Upper lobe of left lung (tissue), 6 donors: ENCODE data around the gene UACA. TPM values are rescaled to one million over a fixed set of nuclear protein-coding genes. Genes with fewer than 3 reads are reported as not detected.

Experiments used
- ATAC-seq, 2 donors: fragments of 200-7000 bp; cut with Tn5 transposase; one replicate each; pipeline ENCODE4 v1.9.1; 2022; ENCODE audit warnings: mild to moderate bottlenecking in 2 of 2, moderate library complexity in 2 of 2; ENCODE audit not compliant: low FRiP score in 2 of 2
- DNase-seq, 2 donors: peaks; one replicate each; pipeline ENCODE4 v3.0.0-alpha.2; 2019 to 2020
- H3K27ac ChIP-seq, 4 donors: fragments of 200-600 bp; sonication (generic); one replicate each; pipeline ENCODE4 v1.5.1; 2016 to 2019
- H3K27me3 ChIP-seq, 4 donors: fragments of 200-600 bp; sonication (generic); one replicate each; pipeline ENCODE4 v1.5.1; 2017 to 2019
- H3K36me3 ChIP-seq, 4 donors: fragments of 200-600 bp; sonication (generic); one replicate each; pipeline ENCODE4 v1.5.1; 2016 to 2019
- H3K4me1 ChIP-seq, 4 donors: fragments of 200-600 bp; sonication (generic); one replicate each; pipeline ENCODE4 v1.5.1; 2018 to 2019
- H3K4me3 ChIP-seq, 4 donors: fragments of 200-600 bp; sonication (generic); one replicate each; pipeline ENCODE4 v1.5.1; 2017 to 2019; ENCODE audit warnings: mild to moderate bottlenecking in 2 of 4, moderate library complexity in 1 of 4
- H3K9me3 ChIP-seq, 4 donors: fragments of 200-600 bp; sonication (generic); one replicate each; pipeline ENCODE4 v1.5.1; 2018 to 2019
- EP300 ChIP-seq, 4 donors: sonication (generic); formaldehyde crosslinking; IDR thresholded peaks; one replicate each; pipeline ENCODE4 v1.5.1; 2017; ENCODE audit warnings: antibody characterized with exemption in 4 of 4, control low read depth in 2 of 4
- POLR2A ChIP-seq, 4 donors: fragments of 450-650 bp; IDR thresholded peaks; one replicate each; pipeline ENCODE4 v1.5.1; 2016 to 2017; ENCODE audit warnings: antibody characterized with exemption in 4 of 4, mild to moderate bottlenecking in 2 of 4
- POLR2AphosphoS5 ChIP-seq, 2 donors: sonication (generic); formaldehyde crosslinking; IDR thresholded peaks; one replicate each; pipeline ENCODE4 v1.5.1; 2017; ENCODE audit warnings: antibody characterized with exemption in 2 of 2
- WGBS, 2 donors: methylation state at CpG; one replicate each; pipeline ENCODE4 v1.1.5; 2017 to 2018; 5-methylcytosine and 5-hydroxymethylcytosine counted together
- total RNA-seq, 6 donors: library from RNA; depleted of rRNA in 4 of 6; stranded (reverse); fragments of >200 nt in 4 of 6; gene quantifications; one replicate each; pipeline versions ENCODE4 v1.1.0 to v1.2.1, GENCODE V29; 2016 to 2021
- TF ChIP-seq, protein P1 (sequence below), 6 experiments: fragments of 450-650 bp in 4 of 6; fragments of 200-600 bp in 2 of 6; sonication (generic) in 2 of 6; IDR thresholded peaks; one replicate each; pipeline ENCODE4 v1.5.1; 2016 to 2019; ENCODE audit warnings: antibody characterized with exemption in 6 of 6
- donor health status: DM: no; HTN: no; CAD: no; lungs with moderate emphysema.
- donor health status: DM: no; HTN: yes; CAD: no; lungs with severe emphysema.

Gene UACA
- total RNA-seq, 6 donors from 2014 or later: 23.9 to 83.8 (median 39.0) TPM

DNA sequence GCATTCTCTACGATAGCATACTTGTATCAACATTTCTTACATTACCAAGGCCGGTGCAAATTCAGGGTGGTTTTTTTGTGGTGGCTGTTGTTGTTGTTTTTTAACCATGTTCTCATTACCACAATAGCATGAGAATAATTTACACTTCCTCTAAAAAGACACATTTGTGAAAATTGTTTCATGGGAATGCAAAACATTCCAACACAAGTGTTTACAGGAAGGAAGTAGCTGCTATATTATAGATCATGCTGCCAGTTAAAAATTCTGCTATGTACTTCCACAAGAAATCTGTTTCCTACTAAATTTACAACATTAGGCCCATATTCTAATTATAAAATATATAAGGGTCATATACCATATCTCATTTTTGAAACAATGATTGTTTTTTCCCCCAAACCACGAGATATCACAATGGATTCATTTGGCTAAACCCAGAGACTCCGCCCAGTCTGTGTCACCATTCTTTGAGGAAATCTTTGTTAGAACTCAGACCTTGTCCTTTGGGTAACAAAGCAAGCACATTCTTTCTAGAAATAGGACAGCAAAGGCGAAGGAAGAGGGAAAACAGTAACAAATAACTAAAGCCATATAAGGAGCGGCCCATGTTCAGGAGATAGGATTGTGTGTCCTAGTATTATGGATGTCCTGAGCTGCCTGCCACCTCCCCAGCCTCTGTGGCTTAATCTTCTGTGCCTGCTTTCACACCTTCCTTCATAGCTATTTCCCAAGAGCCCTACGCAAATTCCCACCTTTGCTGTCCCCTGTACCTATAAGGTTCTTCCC, 60.1 kb downstream of the UACA start:
- no peaks in the 10 kb centered on the region for H3K9me3 ChIP-seq
- 63 to 70% methylated on average over 7 of the region's 7 CpGs for WGBS, 2 donors
- DNase-seq (no peak), ATAC-seq (peak in 1 of 2 donors; percentile 57)
- no peak for TF ChIP-seq POLR2AphosphoS5 (IDR thresholded peaks at IDR 0.05)
- TF ChIP-seq, protein P1, sequence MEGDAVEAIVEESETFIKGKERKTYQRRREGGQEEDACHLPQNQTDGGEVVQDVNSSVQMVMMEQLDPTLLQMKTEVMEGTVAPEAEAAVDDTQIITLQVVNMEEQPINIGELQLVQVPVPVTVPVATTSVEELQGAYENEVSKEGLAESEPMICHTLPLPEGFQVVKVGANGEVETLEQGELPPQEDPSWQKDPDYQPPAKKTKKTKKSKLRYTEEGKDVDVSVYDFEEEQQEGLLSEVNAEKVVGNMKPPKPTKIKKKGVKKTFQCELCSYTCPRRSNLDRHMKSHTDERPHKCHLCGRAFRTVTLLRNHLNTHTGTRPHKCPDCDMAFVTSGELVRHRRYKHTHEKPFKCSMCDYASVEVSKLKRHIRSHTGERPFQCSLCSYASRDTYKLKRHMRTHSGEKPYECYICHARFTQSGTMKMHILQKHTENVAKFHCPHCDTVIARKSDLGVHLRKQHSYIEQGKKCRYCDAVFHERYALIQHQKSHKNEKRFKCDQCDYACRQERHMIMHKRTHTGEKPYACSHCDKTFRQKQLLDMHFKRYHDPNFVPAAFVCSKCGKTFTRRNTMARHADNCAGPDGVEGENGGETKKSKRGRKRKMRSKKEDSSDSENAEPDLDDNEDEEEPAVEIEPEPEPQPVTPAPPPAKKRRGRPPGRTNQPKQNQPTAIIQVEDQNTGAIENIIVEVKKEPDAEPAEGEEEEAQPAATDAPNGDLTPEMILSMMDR (IDR thresholded peaks at IDR 0.05): no peak
- TF ChIP-seq POLR2A (IDR thresholded peaks at IDR 0.05): no peak
- no peak for TF ChIP-seq EP300 (IDR thresholded peaks at IDR 0.05)
- no peaks in the 10 kb centered on the region for H3K27me3 ChIP-seq
- no peaks in the 10 kb centered on the region for H3K36me3 ChIP-seq
- H3K27ac ChIP-seq: peak overlapping the region; percentile 29 to 71 (median 60)
- peaks cover 11 to 24% (median 15%) of the 10 kb centered on the region in 4 donors for H3K4me1 ChIP-seq
- H3K4me3 ChIP-seq: no peak overlapping the region

GRCh38 chr15:70702584-70702983, 60.8 kb downstream of the UACA start:
- peaks cover 11 to 31% (median 18%) of the 10 kb centered on the region in 4 donors for H3K4me1 ChIP-seq

GRCh38 chr15:70701891-70702568, 61.3 kb downstream of the UACA start:
- peak overlapping the region in 2 of 4 donors; percentile 22 to 26 for H3K4me3 ChIP-seq
- 51 to 62% methylated on average over 9 of the region's 9 CpGs for WGBS, 2 donors
- no peaks in the 10 kb centered on the region for H3K9me3 ChIP-seq
- H3K4me1 ChIP-seq: peaks cover 11 to 35% (median 18%) of the 10 kb centered on the region in 4 donors
- TF ChIP-seq, protein P1 (IDR thresholded peaks at IDR 0.05): no peak
- TF ChIP-seq EP300 (IDR thresholded peaks at IDR 0.05): no peak
- TF ChIP-seq POLR2AphosphoS5 (IDR thresholded peaks at IDR 0.05): no peak
- TF ChIP-seq POLR2A (IDR thresholded peaks at IDR 0.05): no peak
- ATAC-seq (peak in 1 of 2 donors; percentile 55), DNase-seq (no peak)
- peak overlapping the region; percentile 3 to 71 (median 40) for H3K27ac ChIP-seq
- no peaks in the 10 kb centered on the region for H3K27me3 ChIP-seq
- H3K36me3 ChIP-seq: no peaks in the 10 kb centered on the region

More at GRCh38 chr15:70702584-70702983, 60.8 kb downstream of the UACA start:
- H3K27me3 ChIP-seq: no peaks in the 10 kb centered on the region
- no peaks in the 10 kb centered on the region for H3K9me3 ChIP-seq
- H3K36me3 ChIP-seq: no peaks in the 10 kb centered on the region
- H3K27ac ChIP-seq: peak overlapping the region; percentile 3 to 71 (median 40)
- 64 to 66% methylated on average over 2 of the region's 2 CpGs for WGBS, 2 donors
- no peak for DNase-seq
- TF ChIP-seq, protein P1 (IDR thresholded peaks at IDR 0.05): no peak
- TF ChIP-seq POLR2A (IDR thresholded peaks at IDR 0.05) (no peak), EP300 (IDR thresholded peaks at IDR 0.05) (no peak), POLR2AphosphoS5 (IDR thresholded peaks at IDR 0.05) (no peak)
- no peak for ATAC-seq
- no peak overlapping the region for H3K4me3 ChIP-seq

DNA sequence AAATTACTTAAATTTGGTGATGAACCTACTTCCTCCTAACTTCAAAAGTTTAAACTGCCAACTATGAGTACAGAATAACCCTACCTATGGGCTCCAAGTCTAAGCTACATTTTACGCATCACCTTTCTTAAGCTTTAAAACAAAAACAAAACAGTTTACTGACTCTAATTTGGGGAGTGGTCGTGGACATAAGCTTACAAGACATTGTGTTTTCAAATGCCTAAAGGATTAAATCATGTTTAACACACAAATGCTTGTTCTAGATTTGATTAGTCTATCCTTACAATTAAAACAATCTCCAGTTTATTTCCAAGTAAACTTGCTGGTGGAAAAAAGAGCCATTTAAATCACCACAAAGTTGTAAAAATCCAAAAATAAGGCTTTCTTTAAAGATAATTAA, 62.2 kb downstream of the UACA start:
- ATAC-seq: no peak

More for the DNA sequence above, 62.2 kb downstream of the UACA start:
- Histone ChIP-seq H3K4me3 (peak overlapping the region in 2 of 4 donors; percentile 10 to 22), H3K9me3 (no peaks in the 10 kb centered on the region), H3K36me3 (no peaks in the 10 kb centered on the region), H3K4me1 (peaks cover 11 to 37% (median 18%) of the 10 kb centered on the region in 4 donors), H3K27ac (peak overlapping the region in 3 of 4 donors; percentile 14 to 71 (median 67)), H3K27me3 (no peaks in the 10 kb centered on the region)
- WGBS, 2 donors: 60 to 67% methylated on average over 2 of the region's 2 CpGs
- TF ChIP-seq POLR2A (IDR thresholded peaks at IDR 0.05) (no peak), POLR2AphosphoS5 (IDR thresholded peaks at IDR 0.05) (no peak), EP300 (IDR thresholded peaks at IDR 0.05) (no peak)
- TF ChIP-seq, protein P1 (IDR thresholded peaks at IDR 0.05): no peak
- no peak for DNase-seq
